ENCODE measurements around the gene INPP4B.

The INPP4B gene

GRCh38 chr4:142098380-142098779 lies 747.7 kb downstream of the INPP4B start:
- no peak overlapping the region for H3K27ac ChIP-seq (ENCODE audit: low read length)
- H3K79me2 ChIP-seq (ENCODE audit: insufficient read depth, low read length): no peaks in the 10 kb centered on the region
- peaks cover 22% of the 10 kb centered on the region for H3K36me3 ChIP-seq (ENCODE audit: insufficient read depth, low read length)
- ATAC-seq (ENCODE audit: insufficient read depth, low read depth) (no peak), DNase-seq (no peak)
- no peak overlapping the region for H2AFZ ChIP-seq (ENCODE audit: low read depth, low read length)
- H3K4me1 ChIP-seq (ENCODE audit: insufficient read depth, low read length): no peaks in the 10 kb centered on the region
- H4K20me1 ChIP-seq (ENCODE audit: insufficient read depth, low read length): no peaks in the 10 kb centered on the region
- H3K4me2 ChIP-seq (ENCODE audit: insufficient read depth, low read length): no peak overlapping the region
- no peak overlapping the region for H3K9ac ChIP-seq (ENCODE audit: low read depth, low read length)
- no peak for TF ChIP-seq EZH2 (IDR thresholded peaks at IDR 0.05; ENCODE audit: borderline replicate concordance, low read depth, low read length, severe bottlenecking)
- TF ChIP-seq CTCF (IDR thresholded peaks at IDR 0.05; ENCODE audit: borderline replicate concordance, extremely low read depth, low read length, poor library complexity, severe bottlenecking): no peak
- no peak overlapping the region for H3K4me3 ChIP-seq (ENCODE audit: low read depth in 1 of 2, low read length in 2 of 2)
- no peaks in the 10 kb centered on the region for H3K27me3 ChIP-seq (ENCODE audit: insufficient read depth, low read length, poor library complexity)
- no peaks in the 10 kb centered on the region for H3K9me3 ChIP-seq (ENCODE audit: insufficient read depth, low read length, severe bottlenecking)

- Histone ChIP-seq H3K27me3 (ENCODE audit: insufficient read depth, low read length, poor library complexity) (no peaks in the 10 kb centered on the region), H4K20me1 (ENCODE audit: insufficient read depth, low read length) (no peaks in the 10 kb centered on the region), H3K79me2 (ENCODE audit: insufficient read depth, low read length) (no peaks in the 10 kb centered on the region), H3K4me3 (ENCODE audit: low read depth in 1 of 2, low read length in 2 of 2) (no peak overlapping the region), H3K4me2 (ENCODE audit: insufficient read depth, low read length) (no peak overlapping the region), H3K27ac (ENCODE audit: low read length) (no peak overlapping the region), H3K9ac (ENCODE audit: low read depth, low read length) (no peak overlapping the region), H3K9me3 (ENCODE audit: insufficient read depth, low read length, severe bottlenecking) (no peaks in the 10 kb centered on the region), H3K36me3 (ENCODE audit: insufficient read depth, low read length) (peaks cover 28% of the 10 kb centered on the region), H2AFZ (ENCODE audit: low read depth, low read length) (no peak overlapping the region), H3K4me1 (ENCODE audit: insufficient read depth, low read length) (no peaks in the 10 kb centered on the region)
- ATAC-seq (ENCODE audit: insufficient read depth, low read depth) (no peak), DNase-seq (no peak)
- TF ChIP-seq CTCF (IDR thresholded peaks at IDR 0.05; ENCODE audit: borderline replicate concordance, extremely low read depth, low read length, poor library complexity, severe bottlenecking) (no peak), EZH2 (IDR thresholded peaks at IDR 0.05; ENCODE audit: borderline replicate concordance, low read depth, low read length, severe bottlenecking) (no peak)
Observed at GRCh38 chr4:142097015-142097414, 749.1 kb downstream of the INPP4B start.

- H3K4me2 ChIP-seq (ENCODE audit: insufficient read depth, low read length): no peak overlapping the region
- H3K36me3 ChIP-seq (ENCODE audit: insufficient read depth, low read length): peaks cover 28% of the 10 kb centered on the region
- no peaks in the 10 kb centered on the region for H3K4me1 ChIP-seq (ENCODE audit: insufficient read depth, low read length)
- no peak overlapping the region for H2AFZ ChIP-seq (ENCODE audit: low read depth, low read length)
- no peaks in the 10 kb centered on the region for H3K9me3 ChIP-seq (ENCODE audit: insufficient read depth, low read length, severe bottlenecking)
- H3K4me3 ChIP-seq (ENCODE audit: low read depth in 1 of 2, low read length in 2 of 2): no peak overlapping the region
- H3K27ac ChIP-seq (ENCODE audit: low read length): no peak overlapping the region
- no peaks in the 10 kb centered on the region for H3K79me2 ChIP-seq (ENCODE audit: insufficient read depth, low read length)
- no peaks in the 10 kb centered on the region for H4K20me1 ChIP-seq (ENCODE audit: insufficient read depth, low read length)
- TF ChIP-seq CTCF (IDR thresholded peaks at IDR 0.05; ENCODE audit: borderline replicate concordance, extremely low read depth, low read length, poor library complexity, severe bottlenecking): no peak
- no peak for TF ChIP-seq EZH2 (IDR thresholded peaks at IDR 0.05; ENCODE audit: borderline replicate concordance, low read depth, low read length, severe bottlenecking)
- H3K9ac ChIP-seq (ENCODE audit: low read depth, low read length): no peak overlapping the region
- ATAC-seq (ENCODE audit: insufficient read depth, low read depth) (no peak), DNase-seq (no peak)
- H3K27me3 ChIP-seq (ENCODE audit: insufficient read depth, low read length, poor library complexity): no peaks in the 10 kb centered on the region
Observed at GRCh38 chr4:142095886-142096605, 750.1 kb downstream of the INPP4B start.

Data from DND-41 (cell line).